Panc1 (cell line): ENCODE data around the gene KBTBD2. TPM values are rescaled to one million over a fixed set of nuclear protein-coding genes. Genes with fewer than 3 reads are reported as not detected.

Experiments used
- ATAC-seq: fragments of 200-7000 bp; cut with Tn5 transposase; 2 replicates; pipeline ENCODE4 v1.9.1; 2020; ENCODE audit warnings: mild to moderate bottlenecking, moderate library complexity
- Bru-seq: library from RNA; stranded (reverse); fragments of 400-500 nt; gene quantifications from one replicate; lab custom pipeline; 2021; lab: Mats Ljungman, UMichigan
- BruChase-seq, 2 experiments: library from RNA; stranded (reverse); fragments of 400-500 nt; gene quantifications; one replicate each; lab custom pipeline; 2021; lab: Mats Ljungman, UMichigan
- BruUV-seq: library from RNA; stranded (reverse); fragments of 400-500 nt; replicated peaks from 2 replicates; lab custom pipeline; 2021; lab: Mats Ljungman, UMichigan
- CTCF ChIA-PET: fragments of 300-600 bp; sonication (Branson Sonifier 250); formaldehyde crosslinking; loops from one replicate; lab custom pipeline; 2022; ENCODE audit warnings: antibody characterized with exemption; lab: Charles Lee
- POLR2A ChIA-PET: fragments of 300-600 bp; sonication (Branson Sonifier 250); formaldehyde crosslinking; loops from one replicate; lab custom pipeline; 2022; ENCODE audit warnings: antibody characterized with exemption; lab: Charles Lee
- DNase-seq: peaks from one replicate; pipeline ENCODE4 v3.0.0-alpha.2; 2010; ENCODE audit warnings: low read depth, low spot score
- H3K27ac ChIP-seq: 2 replicates; pipeline ENCODE4 v1.5.1; 2011; ENCODE audit warnings: mild to moderate bottlenecking, low read length, inconsistent platforms
- H3K27me3 ChIP-seq: fragments of 200-500 bp; sonication (Bioruptor generic); 2 replicates; pipeline ENCODE4 v1.6.0; 2014; ENCODE audit warnings: low read length, inconsistent platforms; ENCODE audit not compliant: control insufficient read depth, insufficient read depth
- H3K36me3 ChIP-seq: fragments of 200-500 bp; sonication (Bioruptor generic); 2 replicates; pipeline ENCODE4 v1.5.1; 2014; ENCODE audit warnings: inconsistent platforms, mild to moderate bottlenecking, low read length, moderate library complexity; ENCODE audit not compliant: control insufficient read depth, insufficient read depth
- H3K4me1 ChIP-seq: 2 replicates; pipeline ENCODE4 v1.5.1; 2011; ENCODE audit warnings: inconsistent platforms, mild to moderate bottlenecking, low read length, moderate library complexity; ENCODE audit not compliant: control insufficient read depth, insufficient read depth
- H3K4me3 ChIP-seq, 2 experiments: 2 replicates each; pipeline ENCODE4 v1.5.1; 2011 to 2012; ENCODE audit warnings: low read depth in 2 of 2, low read length in 2 of 2, mild to moderate bottlenecking in 2 of 2, inconsistent platforms in 1 of 2, moderate library complexity in 1 of 2
- H3K9me3 ChIP-seq: fragments of 200-500 bp; sonication (Bioruptor generic); 2 replicates; pipeline ENCODE4 v1.5.1; 2014; ENCODE audit warnings: low read depth, mild to moderate bottlenecking, inconsistent platforms, low read length, moderate library complexity; ENCODE audit not compliant: control insufficient read depth, insufficient read depth
- POLR2AphosphoS5 ChIP-seq: IDR thresholded peaks from 2 replicates; pipeline ENCODE4 v1.6.1; 2012; ENCODE audit warnings: mild to moderate bottlenecking, low read depth, low read length, moderate library complexity
- SIN3A ChIP-seq: IDR thresholded peaks from 2 replicates; pipeline ENCODE4 v1.6.1; 2012; ENCODE audit warnings: low read depth, mild to moderate bottlenecking, low read length, moderate library complexity, borderline replicate concordance; ENCODE audit not compliant: insufficient read depth
- TCF7L2 ChIP-seq: IDR thresholded peaks from 2 replicates; pipeline ENCODE4 v1.6.1; 2011; ENCODE audit warnings: mild to moderate bottlenecking, low read depth, low read length, inconsistent platforms
- in situ Hi-C: cut with HindIII; loops from 2 replicates; pipeline ENCODE4 v1.10.0; 2016; ENCODE audit warnings: low sequenced_read_pairs, low pct_unique_long_range_greater_than_20kb
- intact Hi-C: fragments of 100-400 bp; cut with micrococcal nuclease; formaldehyde crosslinking; loops from one replicate; pipeline ENCODE4 v1.10.0; 2022; ENCODE audit not compliant: unreplicated experiment
- long read RNA-seq: library from polyadenylated mRNA; unstranded; transcript quantifications from one replicate; pipeline ENCODE4 v2.0.0, GENCODE V29; 2021; ENCODE audit not compliant: unreplicated experiment
- polyA plus RNA-seq: library from polyadenylated mRNA; unstranded; fragments of >200 nt; gene quantifications from one replicate; pipeline ENCODE4 v1.2.1, GENCODE V29; 2012; ENCODE audit warnings: missing spikeins; ENCODE audit not compliant: insufficient read length
- total RNA-seq: library from RNA; stranded (reverse); gene quantifications from one replicate; pipeline ENCODE4 v1.2.1, GENCODE V29; 2021; ENCODE audit not compliant: unreplicated experiment
- TF ChIP-seq, protein P1 (sequence below), 2 experiments: IDR thresholded peaks; 2 replicates each; pipeline ENCODE4 v1.6.1; 2011 to 2012; ENCODE audit warnings: low read depth in 2 of 2, control low read depth in 1 of 2, low read length in 1 of 2, mild to moderate bottlenecking in 1 of 2, moderate library complexity in 1 of 2; ENCODE audit not compliant: insufficient read depth in 1 of 2
- TF ChIP-seq, protein P2 (sequence below): fragments of 450-650 bp; IDR thresholded peaks from 2 replicates; pipeline ENCODE4 v1.5.1; 2017; ENCODE audit warnings: mild to moderate bottlenecking

KBTBD2 gene
- total RNA-seq (36.8 TPM), Bru-seq, nascent RNA (percentile 97 among the genes with signal in this experiment), BruChase-seq, experiment 1, labeled RNA remaining after a 2-hour chase (percentile 97 among the genes with signal in this experiment), BruChase-seq, experiment 2, labeled RNA remaining after a 6-hour chase (percentile 89 among the genes with signal in this experiment)
- polyA plus RNA-seq = 20.4 TPM
- long read RNA-seq, transcript KBTBD2-201 (4 exons, 3,745 nt) = major isoform, 97 of 156 reads
- long read RNA-seq, partial matches to known transcripts = 11 of 156 reads
- long read RNA-seq, other reads (novel, unspliced or antisense) = 48 of 156 reads

DNA sequence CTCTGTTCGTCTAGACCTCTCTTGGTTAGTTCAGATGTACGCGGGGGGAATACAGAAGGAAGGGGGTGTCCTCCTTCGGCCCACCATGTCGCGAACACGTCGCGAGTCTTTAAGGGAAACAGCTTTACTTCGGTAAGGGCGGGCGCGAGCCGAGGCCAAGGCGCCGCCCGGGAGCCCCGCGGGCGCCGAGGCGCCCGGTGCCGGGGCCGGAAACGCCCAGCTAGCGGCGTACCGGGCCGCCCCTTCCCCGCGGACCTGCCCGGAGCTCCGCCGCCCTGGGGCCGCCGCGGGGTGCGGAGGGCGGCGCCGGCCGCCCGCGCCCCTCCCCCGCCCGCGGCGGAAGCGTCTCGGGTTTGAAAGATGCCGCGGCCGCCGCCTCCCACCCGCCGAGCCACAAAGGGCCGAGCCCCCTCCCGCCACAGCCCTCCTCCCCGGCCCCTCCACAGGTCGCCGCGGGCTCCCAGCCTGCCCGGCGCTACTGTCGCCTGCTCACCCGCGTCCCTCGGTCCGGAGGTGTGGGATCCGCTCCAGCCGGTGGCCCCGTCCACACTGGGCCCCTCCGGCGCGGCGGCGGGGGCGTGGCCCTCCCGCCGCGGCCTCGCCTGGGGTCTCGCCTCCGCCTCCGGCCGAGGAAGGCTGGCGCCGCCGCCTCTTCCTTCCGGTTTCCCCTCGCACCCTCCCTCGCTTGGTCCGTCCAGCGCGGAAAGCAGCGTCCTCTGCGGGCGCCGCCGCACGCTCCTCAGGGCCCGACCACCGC, at the start of gene KBTBD2:
Gene KBTBD2 (minus strand): TSS at position 718 of the 757 bp plus-strand sequence. CDS start 12,156 bp downstream, outside the sequence.
- TF ChIP-seq SIN3A (peak; percentile 86; the same call in 1 of the 2 replicates), POLR2AphosphoS5 (peak; percentile 53), TCF7L2 (peak; percentile 77)
- TF ChIP-seq, protein P1, sequence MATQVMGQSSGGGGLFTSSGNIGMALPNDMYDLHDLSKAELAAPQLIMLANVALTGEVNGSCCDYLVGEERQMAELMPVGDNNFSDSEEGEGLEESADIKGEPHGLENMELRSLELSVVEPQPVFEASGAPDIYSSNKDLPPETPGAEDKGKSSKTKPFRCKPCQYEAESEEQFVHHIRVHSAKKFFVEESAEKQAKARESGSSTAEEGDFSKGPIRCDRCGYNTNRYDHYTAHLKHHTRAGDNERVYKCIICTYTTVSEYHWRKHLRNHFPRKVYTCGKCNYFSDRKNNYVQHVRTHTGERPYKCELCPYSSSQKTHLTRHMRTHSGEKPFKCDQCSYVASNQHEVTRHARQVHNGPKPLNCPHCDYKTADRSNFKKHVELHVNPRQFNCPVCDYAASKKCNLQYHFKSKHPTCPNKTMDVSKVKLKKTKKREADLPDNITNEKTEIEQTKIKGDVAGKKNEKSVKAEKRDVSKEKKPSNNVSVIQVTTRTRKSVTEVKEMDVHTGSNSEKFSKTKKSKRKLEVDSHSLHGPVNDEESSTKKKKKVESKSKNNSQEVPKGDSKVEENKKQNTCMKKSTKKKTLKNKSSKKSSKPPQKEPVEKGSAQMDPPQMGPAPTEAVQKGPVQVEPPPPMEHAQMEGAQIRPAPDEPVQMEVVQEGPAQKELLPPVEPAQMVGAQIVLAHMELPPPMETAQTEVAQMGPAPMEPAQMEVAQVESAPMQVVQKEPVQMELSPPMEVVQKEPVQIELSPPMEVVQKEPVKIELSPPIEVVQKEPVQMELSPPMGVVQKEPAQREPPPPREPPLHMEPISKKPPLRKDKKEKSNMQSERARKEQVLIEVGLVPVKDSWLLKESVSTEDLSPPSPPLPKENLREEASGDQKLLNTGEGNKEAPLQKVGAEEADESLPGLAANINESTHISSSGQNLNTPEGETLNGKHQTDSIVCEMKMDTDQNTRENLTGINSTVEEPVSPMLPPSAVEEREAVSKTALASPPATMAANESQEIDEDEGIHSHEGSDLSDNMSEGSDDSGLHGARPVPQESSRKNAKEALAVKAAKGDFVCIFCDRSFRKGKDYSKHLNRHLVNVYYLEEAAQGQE (IDR thresholded peaks at IDR 0.05; ENCODE audit: insufficient read depth in 1 of 2, low read depth in 2 of 2, low read length in 1 of 2) = no peak
- TF ChIP-seq, protein P2, sequence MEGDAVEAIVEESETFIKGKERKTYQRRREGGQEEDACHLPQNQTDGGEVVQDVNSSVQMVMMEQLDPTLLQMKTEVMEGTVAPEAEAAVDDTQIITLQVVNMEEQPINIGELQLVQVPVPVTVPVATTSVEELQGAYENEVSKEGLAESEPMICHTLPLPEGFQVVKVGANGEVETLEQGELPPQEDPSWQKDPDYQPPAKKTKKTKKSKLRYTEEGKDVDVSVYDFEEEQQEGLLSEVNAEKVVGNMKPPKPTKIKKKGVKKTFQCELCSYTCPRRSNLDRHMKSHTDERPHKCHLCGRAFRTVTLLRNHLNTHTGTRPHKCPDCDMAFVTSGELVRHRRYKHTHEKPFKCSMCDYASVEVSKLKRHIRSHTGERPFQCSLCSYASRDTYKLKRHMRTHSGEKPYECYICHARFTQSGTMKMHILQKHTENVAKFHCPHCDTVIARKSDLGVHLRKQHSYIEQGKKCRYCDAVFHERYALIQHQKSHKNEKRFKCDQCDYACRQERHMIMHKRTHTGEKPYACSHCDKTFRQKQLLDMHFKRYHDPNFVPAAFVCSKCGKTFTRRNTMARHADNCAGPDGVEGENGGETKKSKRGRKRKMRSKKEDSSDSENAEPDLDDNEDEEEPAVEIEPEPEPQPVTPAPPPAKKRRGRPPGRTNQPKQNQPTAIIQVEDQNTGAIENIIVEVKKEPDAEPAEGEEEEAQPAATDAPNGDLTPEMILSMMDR = no peak
- ChIA-PET CTCF (no interaction called here), POLR2A (interaction anchor here (1.3 kb wide), 1 partner anchor 10 kb away, joined by 6 read pairs; no protein-coding TSS in a partner anchor)
- Histone ChIP-seq H3K36me3 (peaks cover 3% of the 10 kb centered on the region; the same call in 1 of the 2 replicates), H3K27me3 (no peaks in the 10 kb centered on the region), H3K27ac (peak within 1 kb of the TSS; percentile 99), H3K9me3 (no peaks in the 10 kb centered on the region), H3K4me1 (peaks cover 39% of the 10 kb centered on the region), H3K4me3 (peak within 1 kb of the TSS; percentile 83 to 94)
- DNase-seq (no peak), ATAC-seq (peak; percentile 86)
- in situ Hi-C loops = no loop called here
- intact Hi-C loops = no loop called here
- BruUV-seq = no TSS peak

DNA sequence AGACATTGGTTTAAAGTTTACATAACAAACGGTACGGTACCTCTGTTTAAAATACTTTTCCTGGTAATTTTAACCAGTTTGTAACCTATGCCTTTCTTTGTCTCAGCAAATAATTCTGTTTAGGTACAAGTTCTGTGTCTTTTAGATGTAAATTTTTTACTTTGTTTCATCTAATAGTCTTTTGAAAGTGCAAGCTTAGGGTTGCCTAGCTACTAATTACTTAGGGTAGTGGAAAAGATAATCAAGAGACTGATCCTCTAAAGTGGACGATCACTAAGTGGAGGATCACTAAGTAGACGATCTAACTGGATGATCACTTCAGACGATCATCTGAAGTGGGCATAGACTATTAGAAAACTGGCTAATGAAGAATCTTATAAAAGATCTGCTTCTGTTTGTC, 49.6 kb upstream of the KBTBD2 start:
- in situ Hi-C loops (no loop called here), intact Hi-C loops (loop anchor here (5.0 kb wide), 2 partner anchors 166 to 174 kb away; partner anchors contain the start of gene RP9)
- ChIA-PET CTCF (interaction anchor here (0.6 to 0.9 kb wide), 2 partner anchors 95 to 112 kb away, joined by 3 read pairs; no protein-coding TSS in a partner anchor), POLR2A (interaction anchor here (0.5 to 0.7 kb wide), 2 partner anchors 51 to 67 kb away, joined by 3 to 5 read pairs; no protein-coding TSS in a partner anchor)
- TF ChIP-seq, protein P2 = no peak
- TF ChIP-seq SIN3A (no peak), TCF7L2 (no peak), POLR2AphosphoS5 (no peak)
- TF ChIP-seq, protein P1 (IDR thresholded peaks at IDR 0.05; ENCODE audit: insufficient read depth in 1 of 2, low read depth in 2 of 2, low read length in 1 of 2) = no peak
- Histone ChIP-seq H3K4me3 (peak overlapping the region; percentile 77 to 90), H3K9me3 (no peaks in the 10 kb centered on the region), H3K36me3 (no peaks in the 10 kb centered on the region), H3K27ac (peak overlapping the region; percentile 89), H3K4me1 (peaks cover 9% of the 10 kb centered on the region), H3K27me3 (no peaks in the 10 kb centered on the region)
- no TSS peak for BruUV-seq
- ATAC-seq (no peak), DNase-seq (no peak)
